HCT116 (cell line): Measurements from ENCODE around the gene CACNA2D3. TPM values are rescaled to one million over a fixed set of nuclear protein-coding genes. Genes with fewer than 3 reads are reported as not detected.

Experiments
- ATAC-seq: fragments of 200-7000 bp; cut with Tn5 transposase; 2 replicates; pipeline ENCODE4 v1.9.1; 2020; ENCODE audit warnings: mild to moderate bottlenecking, moderate library complexity
- BruUV-seq: library from RNA; stranded (reverse); fragments of 400-500 nt; replicated peaks from 2 replicates; lab custom pipeline; 2021; lab: Mats Ljungman, UMichigan
- CTCF ChIA-PET: fragments of 300-600 bp; sonication (Branson Sonifier 250); formaldehyde crosslinking; loops from one replicate; lab custom pipeline; 2021; ENCODE audit warnings: antibody characterized with exemption; lab: Charles Lee
- POLR2A ChIA-PET: fragments of 300-600, 350-600 bp; sonication (Branson Sonifier 250); formaldehyde crosslinking; loops from one replicate; lab custom pipeline; 2021; ENCODE audit warnings: antibody characterized with exemption; lab: Charles Lee
- RAD21 ChIA-PET, 2 experiments: fragments of 300-600 bp; sonication (Branson Sonifier 250); formaldehyde crosslinking; loops; one replicate each; lab custom pipeline; 2023; ENCODE audit warnings: low total read pairs in 2 of 2; ENCODE audit not compliant: uncharacterized antibody in 2 of 2, unreplicated experiment in 2 of 2, low non-redundant PET in 1 of 2; lab: Charles Lee
- DNase-seq: peaks from one replicate; pipeline ENCODE4 v3.0.0-alpha.2; 2010; ENCODE audit warnings: low read depth, low spot score
- H2AFZ ChIP-seq: fragments of 200-600 bp; shearing (Covaris generic), sonication (generic); 2 replicates; pipeline ENCODE4 v1.6.1; 2017; ENCODE audit warnings: low read depth, mixed run types, mixed read lengths, antibody characterized with exemption, low read length; ENCODE audit not compliant: poor library complexity, severe bottlenecking
- H3K27ac ChIP-seq: 2 replicates; pipeline ENCODE4 v1.5.1; 2012; ENCODE audit warnings: low read depth, low read length
- H3K27me3 ChIP-seq: fragments of 200-600 bp; sonication (generic); 2 replicates; pipeline ENCODE4 v1.6.1; 2016; ENCODE audit warnings: mixed run types, low read length, mixed read lengths; ENCODE audit not compliant: insufficient read depth
- H3K36me3 ChIP-seq, 2 experiments: fragments of 200-500 bp in 1 of 2; fragments of 200-600 bp in 1 of 2; sonication (Bioruptor generic) in 1 of 2; sonication (generic) in 1 of 2; 2 replicates each; pipeline versions ENCODE4 v1.5.1 to v1.6.1; 2014 to 2016; ENCODE audit warnings: low read length in 2 of 2, inconsistent platforms in 1 of 2, mixed read lengths in 1 of 2, mixed run types in 1 of 2; ENCODE audit not compliant: insufficient read depth in 2 of 2, control insufficient read depth in 1 of 2
- H3K4me1 ChIP-seq, 2 experiments: fragments of 200-600 bp in 1 of 2; sonication (generic) in 1 of 2; 2 replicates each; pipeline versions ENCODE4 v1.5.1 to v1.6.1; 2012 to 2017; ENCODE audit warnings: low read length in 2 of 2, inconsistent platforms in 1 of 2, mild to moderate bottlenecking in 1 of 2, mixed read lengths in 1 of 2, mixed run types in 1 of 2, moderate library complexity in 1 of 2; ENCODE audit not compliant: insufficient read depth in 2 of 2, control insufficient read depth in 1 of 2
- H3K4me2 ChIP-seq: fragments of 200-600 bp; sonication (generic); 2 replicates; pipeline ENCODE4 v1.6.1; 2017; ENCODE audit warnings: mixed run types, low read length, mixed read lengths
- H3K4me3 ChIP-seq, 2 experiments: fragments of 200-600 bp in 1 of 2; sonication (generic) in 1 of 2; replicated peaks in 1 of 2; 2 replicates each; pipeline ENCODE4 v1.5.1; 2011 to 2016; ENCODE audit warnings: low read length in 2 of 2, control low read depth in 1 of 2, low read depth in 1 of 2, mild to moderate bottlenecking in 1 of 2, mixed read lengths in 1 of 2, mixed run types in 1 of 2
- H3K79me2 ChIP-seq: fragments of 200-600 bp; sonication (generic); 2 replicates; pipeline ENCODE4 v1.6.1; 2017; ENCODE audit warnings: mild to moderate bottlenecking, mixed run types, low read length, moderate library complexity, mixed read lengths; ENCODE audit not compliant: insufficient read depth
- H3K9ac ChIP-seq: fragments of 200-600 bp; sonication (generic); 2 replicates; pipeline ENCODE4 v1.6.1; 2016; ENCODE audit warnings: low read length, mixed read lengths
- H3K9me2 ChIP-seq: fragments of 200-600 bp; sonication (generic), shearing (Covaris generic); 2 replicates; pipeline ENCODE4 v1.6.1; 2017; ENCODE audit warnings: mixed run types, mild to moderate bottlenecking, moderate library complexity; ENCODE audit not compliant: insufficient read depth
- H3K9me3 ChIP-seq, 2 experiments: fragments of 200-500 bp in 1 of 2; fragments of 200-600 bp in 1 of 2; sonication (Bioruptor generic) in 1 of 2; sonication (generic) in 1 of 2; 2 replicates each; pipeline ENCODE4 v1.6.1; 2014 to 2017; ENCODE audit warnings: low read length in 2 of 2, mixed read lengths in 2 of 2, inconsistent platforms in 1 of 2, low read depth in 1 of 2, mild to moderate bottlenecking in 1 of 2, mixed run types in 1 of 2, moderate library complexity in 1 of 2; ENCODE audit not compliant: control insufficient read depth in 1 of 2, insufficient read depth in 1 of 2
- H4K20me1 ChIP-seq: fragments of 200-600 bp; sonication (generic), shearing (Covaris generic); 2 replicates; pipeline ENCODE4 v1.6.1; 2017; ENCODE audit warnings: mixed run types, mild to moderate bottlenecking, moderate library complexity; ENCODE audit not compliant: insufficient read depth
- ATF3 ChIP-seq: IDR thresholded peaks from 2 replicates; pipeline ENCODE4 v1.6.1; 2012
- CBX3 ChIP-seq: IDR thresholded peaks from 2 replicates; pipeline ENCODE4 v1.6.1; 2012; ENCODE audit warnings: low read depth
- EGR1 ChIP-seq: IDR thresholded peaks from 2 replicates; pipeline ENCODE4 v1.6.1; 2012; ENCODE audit warnings: low read depth
- EZH2phosphoT487 ChIP-seq: fragments of 200-600 bp; IDR thresholded peaks from 2 replicates; pipeline ENCODE4 v1.6.1; 2018; ENCODE audit warnings: antibody characterized with exemption, borderline replicate concordance
- JUND ChIP-seq: IDR thresholded peaks from 2 replicates; pipeline ENCODE4 v1.6.1; 2012
- RAD21 ChIP-seq: IDR thresholded peaks from 2 replicates; pipeline ENCODE4 v1.6.1; 2012; ENCODE audit warnings: low read depth, mild to moderate bottlenecking
- SIN3A ChIP-seq: IDR thresholded peaks from 2 replicates; pipeline ENCODE4 v1.6.1; 2012; ENCODE audit warnings: low read depth
- SRF ChIP-seq: IDR thresholded peaks from 2 replicates; pipeline ENCODE4 v1.6.1; 2012; ENCODE audit warnings: low read depth
- TCF7L2 ChIP-seq: IDR thresholded peaks from 2 replicates; pipeline ENCODE4 v1.7.0; 2011; ENCODE audit warnings: borderline replicate concordance, inconsistent platforms; ENCODE audit not compliant: insufficient read depth, insufficient read length; ENCODE audit errors: extremely low read depth
- ZFX ChIP-seq: fragments of 450-650 bp; IDR thresholded peaks from 2 replicates; pipeline ENCODE4 v1.6.1; 2017
- intact Hi-C: fragments of 100-400 bp; cut with micrococcal nuclease; formaldehyde crosslinking; loops from 2 replicates; pipeline ENCODE4 v1.10.0; 2022
- total RNA-seq: library from RNA; stranded (reverse); gene quantifications from one replicate; pipeline ENCODE4 v1.2.1, GENCODE V29; 2021; ENCODE audit not compliant: unreplicated experiment
- TF ChIP-seq, protein P1 (sequence below): IDR thresholded peaks from 2 replicates; pipeline ENCODE4 v1.6.1; 2012; ENCODE audit warnings: low read depth
- TF ChIP-seq, protein P2 (sequence below): IDR thresholded peaks from 2 replicates; pipeline ENCODE4 v1.6.1; 2011; ENCODE audit warnings: mild to moderate bottlenecking, low read length, moderate library complexity; ENCODE audit not compliant: insufficient replicate concordance; ENCODE audit errors: extremely low read depth

The CACNA2D3 gene
- total RNA-seq, 1 experiment from 2014 or later = 0.20 TPM

- TF ChIP-seq SIN3A = no peak
- TF ChIP-seq RAD21 = no peak
- H4K20me1 ChIP-seq = no peaks in the 10 kb centered on the region
- ChIA-PET POLR2A (no interaction called here), RAD21 (no interaction called here), CTCF (no interaction called here)
- intact Hi-C loops = no loop called here
- no peak overlapping the region for H2AFZ ChIP-seq
- H3K36me3 ChIP-seq = no peaks in the 10 kb centered on the region
- no TSS peak for BruUV-seq
- no peaks in the 10 kb centered on the region for H3K9me2 ChIP-seq
- H3K4me1 ChIP-seq = no peaks in the 10 kb centered on the region
- DNase-seq = no peak
- H3K9me3 ChIP-seq = peaks cover 0 to 10% of the 10 kb centered on the region in 2 experiments; a peak in 2 of 4 replicates
- no peak overlapping the region for H3K9ac ChIP-seq
- H3K4me3 ChIP-seq = no peak overlapping the region
- no peak overlapping the region for H3K27ac ChIP-seq
- no peak for ATAC-seq
- no peaks in the 10 kb centered on the region for H3K27me3 ChIP-seq
- H3K4me2 ChIP-seq = no peak overlapping the region
- no peaks in the 10 kb centered on the region for H3K79me2 ChIP-seq
Observed at GRCh38 chr3:54760201-54760600, 637.8 kb downstream of the CACNA2D3 start.

DNA sequence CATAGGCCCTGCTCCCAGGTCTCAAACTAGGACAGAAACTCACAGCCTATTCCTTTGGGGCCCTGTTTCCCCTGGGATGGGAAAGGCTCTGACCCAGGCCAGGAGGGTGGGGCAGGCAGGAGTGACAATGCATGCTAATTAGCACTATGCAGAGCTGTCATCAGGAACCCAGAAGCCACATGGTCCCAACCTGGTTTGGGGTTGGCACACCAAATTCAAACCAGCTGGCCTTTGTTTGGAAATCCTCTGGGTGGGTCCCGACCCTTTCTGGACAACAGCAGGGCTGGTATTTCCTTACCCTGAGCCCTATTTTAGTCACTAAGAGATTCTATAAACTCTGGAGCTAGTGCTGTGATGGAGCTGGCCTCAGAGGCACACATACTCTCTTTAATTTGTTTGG lies 639.3 kb downstream of the CACNA2D3 start:
- Histone ChIP-seq H3K27me3 (no peaks in the 10 kb centered on the region), H3K79me2 (no peaks in the 10 kb centered on the region), H3K9me3 (peaks cover 0 to 10% of the 10 kb centered on the region in 2 experiments; a peak in 1 of 4 replicates), H3K4me1 (no peaks in the 10 kb centered on the region), H3K4me3 (no peak overlapping the region), H3K9ac (no peak overlapping the region), H3K9me2 (no peaks in the 10 kb centered on the region), H3K36me3 (no peaks in the 10 kb centered on the region), H2AFZ (no peak overlapping the region), H4K20me1 (no peaks in the 10 kb centered on the region), H3K27ac (no peak overlapping the region), H3K4me2 (no peak overlapping the region)
- intact Hi-C loops = no loop called here
- ChIA-PET RAD21 (no interaction called here), CTCF (no interaction called here), POLR2A (no interaction called here)
- ATAC-seq (no peak), DNase-seq (no peak)
- BruUV-seq = no TSS peak
- TF ChIP-seq CBX3 = no peak
- no peak for TF ChIP-seq SRF
- no peak for TF ChIP-seq EZH2phosphoT487
- TF ChIP-seq, protein P1, sequence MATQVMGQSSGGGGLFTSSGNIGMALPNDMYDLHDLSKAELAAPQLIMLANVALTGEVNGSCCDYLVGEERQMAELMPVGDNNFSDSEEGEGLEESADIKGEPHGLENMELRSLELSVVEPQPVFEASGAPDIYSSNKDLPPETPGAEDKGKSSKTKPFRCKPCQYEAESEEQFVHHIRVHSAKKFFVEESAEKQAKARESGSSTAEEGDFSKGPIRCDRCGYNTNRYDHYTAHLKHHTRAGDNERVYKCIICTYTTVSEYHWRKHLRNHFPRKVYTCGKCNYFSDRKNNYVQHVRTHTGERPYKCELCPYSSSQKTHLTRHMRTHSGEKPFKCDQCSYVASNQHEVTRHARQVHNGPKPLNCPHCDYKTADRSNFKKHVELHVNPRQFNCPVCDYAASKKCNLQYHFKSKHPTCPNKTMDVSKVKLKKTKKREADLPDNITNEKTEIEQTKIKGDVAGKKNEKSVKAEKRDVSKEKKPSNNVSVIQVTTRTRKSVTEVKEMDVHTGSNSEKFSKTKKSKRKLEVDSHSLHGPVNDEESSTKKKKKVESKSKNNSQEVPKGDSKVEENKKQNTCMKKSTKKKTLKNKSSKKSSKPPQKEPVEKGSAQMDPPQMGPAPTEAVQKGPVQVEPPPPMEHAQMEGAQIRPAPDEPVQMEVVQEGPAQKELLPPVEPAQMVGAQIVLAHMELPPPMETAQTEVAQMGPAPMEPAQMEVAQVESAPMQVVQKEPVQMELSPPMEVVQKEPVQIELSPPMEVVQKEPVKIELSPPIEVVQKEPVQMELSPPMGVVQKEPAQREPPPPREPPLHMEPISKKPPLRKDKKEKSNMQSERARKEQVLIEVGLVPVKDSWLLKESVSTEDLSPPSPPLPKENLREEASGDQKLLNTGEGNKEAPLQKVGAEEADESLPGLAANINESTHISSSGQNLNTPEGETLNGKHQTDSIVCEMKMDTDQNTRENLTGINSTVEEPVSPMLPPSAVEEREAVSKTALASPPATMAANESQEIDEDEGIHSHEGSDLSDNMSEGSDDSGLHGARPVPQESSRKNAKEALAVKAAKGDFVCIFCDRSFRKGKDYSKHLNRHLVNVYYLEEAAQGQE = no peak
- TF ChIP-seq, protein P2, sequence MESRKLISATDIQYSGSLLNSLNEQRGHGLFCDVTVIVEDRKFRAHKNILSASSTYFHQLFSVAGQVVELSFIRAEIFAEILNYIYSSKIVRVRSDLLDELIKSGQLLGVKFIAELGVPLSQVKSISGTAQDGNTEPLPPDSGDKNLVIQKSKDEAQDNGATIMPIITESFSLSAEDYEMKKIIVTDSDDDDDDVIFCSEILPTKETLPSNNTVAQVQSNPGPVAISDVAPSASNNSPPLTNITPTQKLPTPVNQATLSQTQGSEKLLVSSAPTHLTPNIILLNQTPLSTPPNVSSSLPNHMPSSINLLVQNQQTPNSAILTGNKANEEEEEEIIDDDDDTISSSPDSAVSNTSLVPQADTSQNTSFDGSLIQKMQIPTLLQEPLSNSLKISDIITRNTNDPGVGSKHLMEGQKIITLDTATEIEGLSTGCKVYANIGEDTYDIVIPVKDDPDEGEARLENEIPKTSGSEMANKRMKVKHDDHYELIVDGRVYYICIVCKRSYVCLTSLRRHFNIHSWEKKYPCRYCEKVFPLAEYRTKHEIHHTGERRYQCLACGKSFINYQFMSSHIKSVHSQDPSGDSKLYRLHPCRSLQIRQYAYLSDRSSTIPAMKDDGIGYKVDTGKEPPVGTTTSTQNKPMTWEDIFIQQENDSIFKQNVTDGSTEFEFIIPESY = no peak
- TF ChIP-seq EGR1 = no peak
- no peak for TF ChIP-seq JUND
- no peak for TF ChIP-seq TCF7L2
- no peak for TF ChIP-seq ATF3
- no peak for TF ChIP-seq ZFX
